ENCODE measurements around the gene MLLT1. TPM values are rescaled to one million over a fixed set of nuclear protein-coding genes. Genes with fewer than 3 reads are reported as not detected.

The MLLT1 gene
- total RNA-seq, 4 donors from 2014 or later = 21.5 to 46.9 (median 33.4) TPM

GRCh38 chr19:6236310-6237291 is 43.2 kb downstream of the MLLT1 start:
- DNase-seq (ENCODE audit: extremely low spot score) = no peak
- Histone ChIP-seq H3K27me3 (no peaks in the 10 kb centered on the region), H3K4me3 (no peak overlapping the region), H3K27ac (replicated peaks in 1 of 4) (peak overlapping the region in 1 of 4 donors; percentile 54), H3K36me3 (no peaks in the 10 kb centered on the region), H3K9me3 (no peaks in the 10 kb centered on the region), H3K4me1 (peaks cover 82 to 98% (median 95%) of the 10 kb centered on the region in 4 donors)
- TF ChIP-seq CTCF (IDR thresholded peaks at IDR 0.05) = no peak
- no peak for TF ChIP-seq EP300 (IDR thresholded peaks at IDR 0.05)
- no peak for TF ChIP-seq POLR2AphosphoS5 (IDR thresholded peaks at IDR 0.05)
- TF ChIP-seq POLR2A (IDR thresholded peaks at IDR 0.05; ENCODE audit: low read depth) = no peak
- 91% methylated on average over 7 of the region's 39 CpGs for WGBS
- intact Hi-C loops (cut with DNase I) = no loop called here

- no peak for DNase-seq (ENCODE audit: extremely low spot score)
Measured at GRCh38 chr19:6235031-6235951, 44.5 kb downstream of the MLLT1 start.

GRCh38 chr19:6234527-6234926 is 45.2 kb downstream of the MLLT1 start:
- Histone ChIP-seq H3K9me3 (no peaks in the 10 kb centered on the region), H3K27me3 (no peaks in the 10 kb centered on the region), H3K27ac (replicated peaks in 1 of 4) (peak overlapping the region; percentile 56 to 64 (median 58)), H3K36me3 (peaks cover 5 to 11% (median 10%) of the 10 kb centered on the region in 4 donors), H3K4me3 (no peak overlapping the region), H3K4me1 (peaks cover 74 to 93% (median 75%) of the 10 kb centered on the region in 4 donors)
- DNase-seq (ENCODE audit: extremely low spot score) = no peak
- TF ChIP-seq EP300 (IDR thresholded peaks at IDR 0.05) (no peak), CTCF (IDR thresholded peaks at IDR 0.05) (no peak), POLR2A (IDR thresholded peaks at IDR 0.05; ENCODE audit: low read depth) (no peak)
- intact Hi-C loops (cut with DNase I) = no loop called here
- WGBS = 94% methylated on average over 8 of the region's 8 CpGs

More at GRCh38 chr19:6235031-6235951, 44.5 kb downstream of the MLLT1 start:
- H3K27ac ChIP-seq (replicated peaks in 1 of 4) = peak overlapping the region in 2 of 4 donors; percentile 56 to 64
- no peaks in the 10 kb centered on the region for H3K27me3 ChIP-seq
- H3K9me3 ChIP-seq = no peaks in the 10 kb centered on the region
- TF ChIP-seq POLR2A (IDR thresholded peaks at IDR 0.05; ENCODE audit: low read depth) (no peak), POLR2AphosphoS5 (IDR thresholded peaks at IDR 0.05) (no peak), EP300 (IDR thresholded peaks at IDR 0.05) (no peak), CTCF (IDR thresholded peaks at IDR 0.05) (no peak)
- H3K4me3 ChIP-seq = no peak overlapping the region
- peaks cover 82 to 93% (median 82%) of the 10 kb centered on the region in 4 donors for H3K4me1 ChIP-seq
- intact Hi-C loops (cut with DNase I) = no loop called here
- 80% methylated on average over 19 of the region's 26 CpGs for WGBS
- H3K36me3 ChIP-seq = peaks cover under 1 to 4% (median 3%) of the 10 kb centered on the region in 4 donors

GRCh38 chr19:6233827-6234511 is 45.8 kb downstream of the MLLT1 start:
- H3K4me3 ChIP-seq = peak overlapping the region in 1 of 4 donors; percentile 1
- WGBS = 75% methylated on average over 20 of the region's 21 CpGs
- H3K27me3 ChIP-seq = no peaks in the 10 kb centered on the region
- peak; percentile 36 to 55 for TF ChIP-seq POLR2AphosphoS5 (IDR thresholded peaks at IDR 0.05)
- no peak for TF ChIP-seq CTCF (IDR thresholded peaks at IDR 0.05)
- peak overlapping the region; percentile 56 to 69 (median 62) for H3K27ac ChIP-seq (replicated peaks in 1 of 4)
- no peak for DNase-seq (ENCODE audit: extremely low spot score)
- no peaks in the 10 kb centered on the region for H3K9me3 ChIP-seq
- intact Hi-C loops (cut with DNase I) = no loop called here
- H3K4me1 ChIP-seq = peaks cover 69 to 93% (median 72%) of the 10 kb centered on the region in 4 donors
- peaks cover 5 to 15% (median 12%) of the 10 kb centered on the region in 4 donors for H3K36me3 ChIP-seq
